ENCODE measurements around the gene SORCS2. TPM values are rescaled to one million over a fixed set of nuclear protein-coding genes. Genes with fewer than 3 reads are reported as not detected.

Gene SORCS2
- total and polyA plus RNA-seq, 4 donors: 2.2 to 7.7 (median 2.5) TPM

GRCh38 chr4:7501314-7501713 is 309.0 kb downstream of the SORCS2 start:
- Histone ChIP-seq H3K9me3 (ENCODE audit: control insufficient read depth in 4 of 4, insufficient read depth in 3 of 4, low read length in 3 of 4) (peaks cover 0 to 3% (median 0%) of the 10 kb centered on the region in 4 donors), H3K27ac (ENCODE audit: low read depth in 1 of 2, low read length in 1 of 2) (no peak overlapping the region), H3K4me1 (ENCODE audit: control insufficient read depth in 5 of 5, insufficient read depth in 5 of 5, low read length in 5 of 5) (peaks cover 0 to 3% (median 0%) of the 10 kb centered on the region in 5 donors), H3K27me3 (ENCODE audit: control insufficient read depth in 3 of 3, insufficient read depth in 3 of 3, low read length in 2 of 3) (peaks cover 0 to 3% (median 0%) of the 10 kb centered on the region in 3 donors), H3K36me3 (ENCODE audit: control insufficient read depth in 4 of 4, insufficient read depth in 4 of 4, low read length in 4 of 4) (no peaks in the 10 kb centered on the region), H3K4me3 (no peak overlapping the region), H3K9ac (ENCODE audit: insufficient read depth in 1 of 2, low read length in 2 of 2) (no peak overlapping the region)
- DNase-seq (no peak), ATAC-seq (ENCODE audit: insufficient read depth, low FRiP score) (no peak)
- 78 to 79% methylated on average over 11 of the region's 11 CpGs for WGBS, 2 donors
- no peak for TF ChIP-seq CTCF (IDR thresholded peaks at IDR 0.05; ENCODE audit: control extremely low read depth, extremely low read depth)

- ATAC-seq (ENCODE audit: insufficient read depth, low FRiP score) (no peak), DNase-seq (no peak)
- 74 to 75% methylated on average over 11 of the region's 11 CpGs for WGBS, 2 donors
- no peak overlapping the region for H3K4me3 ChIP-seq
- no peaks in the 10 kb centered on the region for H3K36me3 ChIP-seq (ENCODE audit: control insufficient read depth in 4 of 4, insufficient read depth in 4 of 4, low read length in 4 of 4)
- H3K27ac ChIP-seq (ENCODE audit: low read depth in 1 of 2, low read length in 1 of 2): no peak overlapping the region
- no peak overlapping the region for H3K9ac ChIP-seq (ENCODE audit: insufficient read depth in 1 of 2, low read length in 2 of 2)
- H3K27me3 ChIP-seq (ENCODE audit: control insufficient read depth in 3 of 3, insufficient read depth in 3 of 3, low read length in 2 of 3): peaks cover 0 to 3% (median 0%) of the 10 kb centered on the region in 3 donors
- H3K9me3 ChIP-seq (ENCODE audit: control insufficient read depth in 4 of 4, insufficient read depth in 3 of 4, low read length in 3 of 4): peaks cover 0 to 3% (median 0%) of the 10 kb centered on the region in 4 donors
- no peak for TF ChIP-seq CTCF (IDR thresholded peaks at IDR 0.05; ENCODE audit: control extremely low read depth, extremely low read depth)
- H3K4me1 ChIP-seq (ENCODE audit: control insufficient read depth in 5 of 5, insufficient read depth in 5 of 5, low read length in 5 of 5): peaks cover 0 to 3% (median 0%) of the 10 kb centered on the region in 5 donors
Measured at GRCh38 chr4:7501873-7502272, 309.5 kb downstream of the SORCS2 start.

GRCh38 chr4:7503559-7504249 is 311.4 kb downstream of the SORCS2 start:
- Histone ChIP-seq H3K4me1 (ENCODE audit: control insufficient read depth in 5 of 5, insufficient read depth in 5 of 5, low read length in 5 of 5) (peaks cover 0 to 3% (median 0%) of the 10 kb centered on the region in 5 donors), H3K9ac (ENCODE audit: insufficient read depth in 1 of 2, low read length in 2 of 2) (no peak overlapping the region), H3K4me3 (no peak overlapping the region), H3K36me3 (ENCODE audit: control insufficient read depth in 4 of 4, insufficient read depth in 4 of 4, low read length in 4 of 4) (no peaks in the 10 kb centered on the region), H3K27ac (ENCODE audit: low read depth in 1 of 2, low read length in 1 of 2) (no peak overlapping the region), H3K27me3 (ENCODE audit: control insufficient read depth in 3 of 3, insufficient read depth in 3 of 3, low read length in 2 of 3) (peaks cover 0 to 3% (median 0%) of the 10 kb centered on the region in 3 donors), H3K9me3 (ENCODE audit: control insufficient read depth in 4 of 4, insufficient read depth in 3 of 4, low read length in 3 of 4) (peaks cover 0 to 3% (median 0%) of the 10 kb centered on the region in 4 donors)
- TF ChIP-seq CTCF (IDR thresholded peaks at IDR 0.05; ENCODE audit: control extremely low read depth, extremely low read depth): no peak
- ATAC-seq (ENCODE audit: insufficient read depth, low FRiP score): no peak
- no peak for DNase-seq
- 75 to 78% methylated on average over 15 of the region's 15 CpGs for WGBS, 2 donors
